Kasumi-1 (cell line): ENCODE measurements around the gene NTRK3.

ENCODE experiments used
- DNase-seq, 2 experiments: peaks; one replicate each; lab custom pipeline; 2025; lab: John Stamatoyannopoulos, UW

Gene NTRK3

DNA sequence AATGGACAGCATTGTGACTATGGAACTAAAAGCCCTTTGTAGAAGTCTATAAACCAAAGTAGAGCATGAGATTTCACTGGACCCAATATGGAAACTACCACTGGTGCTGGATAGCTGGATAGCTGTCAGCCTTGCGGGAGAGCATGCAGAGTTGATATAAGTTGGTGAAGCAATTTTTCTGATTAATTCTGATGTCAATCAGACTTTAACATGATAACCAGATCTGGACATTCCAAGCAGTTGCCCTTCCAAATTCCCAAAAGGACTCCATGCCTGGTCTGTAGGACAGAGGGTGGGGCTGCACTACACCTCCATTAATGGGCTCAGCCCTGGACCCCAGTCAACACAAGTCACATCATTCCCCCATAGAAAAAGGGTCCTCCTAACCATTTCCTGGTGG, 437.8 kb downstream of the NTRK3 start:
- DNase-seq, result no peak

DNA sequence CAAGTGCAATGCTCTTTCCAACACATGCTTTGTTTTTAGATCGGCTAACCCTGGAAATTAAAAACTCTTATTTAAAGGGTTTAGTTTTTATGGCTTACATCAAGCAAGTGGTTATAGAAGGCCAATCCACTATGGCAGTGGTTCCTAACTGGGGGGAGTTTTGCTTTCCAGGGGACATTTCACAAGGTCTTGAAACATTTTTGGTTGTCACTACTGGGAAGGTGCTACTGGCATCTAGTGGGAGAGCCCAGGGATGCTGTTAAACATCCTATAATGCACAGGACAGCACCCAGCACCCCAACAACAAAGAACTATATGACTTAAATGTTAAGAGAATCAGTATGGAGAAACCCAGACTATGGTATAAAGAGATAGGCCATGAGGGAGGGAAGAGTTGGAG, 439.0 kb downstream of the NTRK3 start:
- DNase-seq, result no peak

DNA sequence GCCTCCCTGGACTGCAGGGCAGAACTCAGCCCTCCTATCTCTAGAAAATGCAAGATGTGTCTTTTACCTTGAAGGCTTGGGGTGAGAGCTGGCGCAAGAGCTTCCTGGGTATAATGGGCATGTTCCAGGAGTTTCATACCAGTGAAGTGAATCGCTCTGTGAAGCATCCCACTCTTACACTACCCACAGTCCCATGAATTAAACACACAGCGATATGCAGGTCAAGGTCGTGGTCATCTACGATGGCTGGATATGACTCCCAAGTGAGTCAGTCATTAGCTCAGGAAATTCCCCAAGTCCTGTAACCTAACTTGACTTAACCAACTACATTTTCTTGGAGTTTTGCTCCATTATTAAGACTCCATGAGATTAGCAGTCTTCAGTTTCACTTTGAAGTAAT, 439.7 kb downstream of the NTRK3 start:
- DNase-seq, result no peak

DNA sequence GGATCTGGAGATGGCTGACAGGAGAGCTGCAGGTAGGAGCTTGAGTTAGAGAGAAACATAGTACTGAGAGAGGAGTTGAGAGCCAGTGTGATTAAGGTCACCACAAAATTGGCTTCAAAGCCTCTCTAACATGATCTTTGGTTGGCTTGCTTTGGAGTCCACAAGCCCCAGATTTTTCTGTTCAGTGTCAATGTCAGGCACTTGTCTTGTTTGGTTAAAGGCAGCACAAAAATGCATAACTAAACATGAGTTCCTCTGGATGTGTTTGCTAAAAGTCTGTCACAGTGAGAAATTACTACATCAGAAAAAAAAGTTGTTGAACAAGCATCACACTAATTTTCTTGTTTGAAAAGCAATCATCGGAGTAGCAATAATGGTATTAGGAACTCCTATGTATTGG, 440.5 kb downstream of the NTRK3 start:
- DNase-seq, result no peak
